CD1c-positive myeloid dendritic cell (primary cell): ENCODE results near the gene PKLR.
"Not testable (repeated sequence)": the region's sequence is repeated elsewhere in the genome, so short reads cannot be mapped to it uniquely, and the experiment has no call there.

Experiments used
- DNase-seq: peaks from one replicate; pipeline ENCODE4 v3.0.0-alpha.2; 2016; ENCODE audit errors: extremely low spot score

The PKLR gene

GRCh38 chr1:155255243-155256007 lies 45.8 kb downstream of the PKLR start, which contains the start of gene ENTREP3:
Gene ENTREP3, minus strand, starts transcription at chr1:155255483. Its CDS starts 606 bp downstream, at chr1:155254877.
- peak; percentile 74 for DNase-seq

- no peak for DNase-seq
Measured at GRCh38 chr1:155254714-155255242, 46.5 kb downstream of the PKLR start.

GRCh38 chr1:155254228-155254713 lies 47.0 kb downstream of the PKLR start:
- DNase-seq, result no peak

GRCh38 chr1:155253797-155254196 lies 47.4 kb downstream of the PKLR start:
- DNase-seq, result no peak

- no peak for DNase-seq
Measured at GRCh38 chr1:155253208-155253607, 48.0 kb downstream of the PKLR start.

- no peak for DNase-seq
Measured at GRCh38 chr1:155251566-155251965, 49.7 kb downstream of the PKLR start.

GRCh38 chr1:155250633-155251449 lies 50.4 kb downstream of the PKLR start:
- peak; percentile 97 for DNase-seq

- DNase-seq, result no peak
Measured at GRCh38 chr1:155250246-155250632, 51.0 kb downstream of the PKLR start.

- no peak for DNase-seq
Measured at GRCh38 chr1:155247667-155248553, 53.3 kb downstream of the PKLR start.

GRCh38 chr1:155246796-155247195 lies 54.4 kb downstream of the PKLR start:
- DNase-seq, result not testable (repeated sequence)

GRCh38 chr1:155245163-155245524 lies 56.1 kb downstream of the PKLR start:
- no peak for DNase-seq

- peak; percentile 94 for DNase-seq
Measured at GRCh38 chr1:155244368-155245162, 56.7 kb downstream of the PKLR start.

- no peak for DNase-seq
Measured at GRCh38 chr1:155242805-155243358, 58.4 kb downstream of the PKLR start.

GRCh38 chr1:155241841-155242264 lies 59.4 kb downstream of the PKLR start:
- peak; percentile 81 for DNase-seq

- DNase-seq, result peak; percentile 89
Measured at GRCh38 chr1:155241069-155241679, 60.1 kb downstream of the PKLR start.
